Chondrocyte (in vitro differentiated cells): Measurements from ENCODE around the gene LAMP2. TPM values are rescaled to one million over a fixed set of nuclear protein-coding genes. Genes with fewer than 3 reads are reported as not detected.
"Not testable (repeated sequence)": the region's sequence is repeated elsewhere in the genome, so short reads cannot be mapped to it uniquely, and the experiment has no call there.

Experiments
- DNase-seq: peaks from one replicate; pipeline ENCODE4 v3.0.0; 2021; ENCODE audit warnings: mixed read lengths, low spot score
- H3K27ac Mint-ChIP-seq: one replicate; pipeline ENCODE4 v1.8.0; 2021; ENCODE audit warnings: mild to moderate bottlenecking, moderate library complexity, mixed read lengths; ENCODE audit not compliant: unreplicated experiment
- H3K27me3 Mint-ChIP-seq: 2 replicates; pipeline ENCODE4 v1.8.0; 2021; ENCODE audit warnings: low read depth, mixed read lengths
- H3K36me3 Mint-ChIP-seq: 2 replicates; pipeline ENCODE4 v1.8.0; 2021; ENCODE audit warnings: low read depth, mixed read lengths
- H3K4me1 Mint-ChIP-seq: 2 replicates; pipeline ENCODE4 v1.8.0; 2021; ENCODE audit warnings: low read depth, mild to moderate bottlenecking, mixed read lengths
- H3K4me3 Mint-ChIP-seq: one replicate; pipeline ENCODE4 v1.8.0; 2021; ENCODE audit warnings: mild to moderate bottlenecking, moderate library complexity, mixed read lengths; ENCODE audit not compliant: unreplicated experiment
- H3K9me3 Mint-ChIP-seq: 2 replicates; pipeline ENCODE4 v1.8.0; 2021; ENCODE audit warnings: low read depth, mixed read lengths
- CTCF ChIP-seq: fragments of 200-600 bp; sonication (generic); IDR thresholded peaks from 2 replicates; pipeline ENCODE4 v1.5.0; 2021; ENCODE audit warnings: antibody characterized with exemption, mild to moderate bottlenecking, moderate library complexity
- total RNA-seq: library from RNA; stranded (reverse); gene quantifications from 3 replicates; pipeline ENCODE4 v1.2.1, GENCODE V29; 2021

LAMP2 gene
- total RNA-seq, 1 donor from 2014 or later, result 157 TPM

GRCh38 chrX:120504569-120504968 lies 35.5 kb upstream of the LAMP2 start:
- Mint-ChIP-seq H3K9me3 (peaks cover 10% of the 10 kb centered on the region), H3K4me1 (no peaks in the 10 kb centered on the region), H3K27ac (no peak overlapping the region), H3K27me3 (no peaks in the 10 kb centered on the region), H3K36me3 (no peaks in the 10 kb centered on the region), H3K4me3 (no peak overlapping the region)
- no peak for TF ChIP-seq CTCF
- DNase-seq, result no peak

- H3K4me1 Mint-ChIP-seq, result peaks cover 4% of the 10 kb centered on the region
- no peaks in the 10 kb centered on the region for H3K9me3 Mint-ChIP-seq
- DNase-seq, result no peak
- no peaks in the 10 kb centered on the region for H3K36me3 Mint-ChIP-seq
- H3K4me3 Mint-ChIP-seq, result no peak overlapping the region
- H3K27ac Mint-ChIP-seq, result no peak overlapping the region
- H3K27me3 Mint-ChIP-seq, result no peaks in the 10 kb centered on the region
- no peak for TF ChIP-seq CTCF
Observed at GRCh38 chrX:120499301-120500072, 30.4 kb upstream of the LAMP2 start.

- not testable (repeated sequence) for H3K36me3 Mint-ChIP-seq
Observed at GRCh38 chrX:120490119-120490518, 21.0 kb upstream of the LAMP2 start.

GRCh38 chrX:120486786-120487185 lies 17.7 kb upstream of the LAMP2 start:
- Mint-ChIP-seq H3K36me3 (no peaks in the 10 kb centered on the region), H3K4me1 (peaks cover 5% of the 10 kb centered on the region), H3K4me3 (no peak overlapping the region), H3K27ac (no peak overlapping the region), H3K27me3 (no peaks in the 10 kb centered on the region), H3K9me3 (peaks cover 9% of the 10 kb centered on the region)
- no peak for DNase-seq
- TF ChIP-seq CTCF, result no peak

More at GRCh38 chrX:120490119-120490518, 21.0 kb upstream of the LAMP2 start:
- H3K27me3 Mint-ChIP-seq, H3K27ac Mint-ChIP-seq, H3K4me1 Mint-ChIP-seq, DNase-seq, H3K9me3 Mint-ChIP-seq, H3K4me3 Mint-ChIP-seq: not testable (repeated sequence)

- no peaks in the 10 kb centered on the region for H3K27me3 Mint-ChIP-seq
- H3K9me3 Mint-ChIP-seq, result peaks cover 9% of the 10 kb centered on the region
- H3K4me1 Mint-ChIP-seq, result peaks cover 5% of the 10 kb centered on the region
- TF ChIP-seq CTCF, result peak; percentile 79
- H3K27ac Mint-ChIP-seq, result peak overlapping the region; percentile 92
- no peak for DNase-seq
- peak overlapping the region; percentile 71 for H3K4me3 Mint-ChIP-seq
- H3K36me3 Mint-ChIP-seq, result no peaks in the 10 kb centered on the region
Observed at GRCh38 chrX:120485638-120486520, 16.8 kb upstream of the LAMP2 start.
